Stimulated activated naive B cell treated with anti-CD40 and anti-IgM and Interleukin-4, amounts not matched to agents 10 μg/mL and 1 μg/mL and 100 μg/mL, for 72 hours (primary cell): ENCODE results near the gene LCE2B.

Experiments
- ATAC-seq, 2 donors: fragments of 150-1000 bp; cut with Tn5 transposase; replicated peaks; 2 replicates each; pipeline ENCODE4 v1.10.0; 2021; ENCODE audit warnings: moderate library complexity in 1 of 2
- DNase-seq: peaks from one replicate; pipeline ENCODE4 v3.0.0; 2021
- H3K27ac Mint-ChIP-seq: one replicate; pipeline ENCODE4 v1.8.0; 2022; ENCODE audit warnings: mild to moderate bottlenecking, mixed read lengths
- H3K27me3 Mint-ChIP-seq, 2 donors: one replicate each; pipeline ENCODE4 v1.8.0; 2022; ENCODE audit warnings: mixed read lengths in 2 of 2
- H3K36me3 Mint-ChIP-seq, 2 donors: one replicate each; pipeline ENCODE4 v1.8.0; 2022; ENCODE audit warnings: mixed read lengths in 2 of 2, mild to moderate bottlenecking in 1 of 2
- H3K4me1 Mint-ChIP-seq, 2 donors: one replicate each; pipeline ENCODE4 v1.8.0; 2022; ENCODE audit warnings: mixed read lengths in 2 of 2, mild to moderate bottlenecking in 1 of 2
- H3K4me3 Mint-ChIP-seq, 2 donors: one replicate each; pipeline ENCODE4 v1.8.0; 2022; ENCODE audit warnings: mild to moderate bottlenecking in 2 of 2, mixed read lengths in 2 of 2, moderate library complexity in 1 of 2
- H3K9me3 Mint-ChIP-seq, 2 donors: one replicate each; pipeline ENCODE4 v1.8.0; 2022; ENCODE audit warnings: mixed read lengths in 2 of 2, mild to moderate bottlenecking in 1 of 2

LCE2B gene

GRCh38 chr1:152681616-152682015, 4.3 kb upstream of the LCE2B start:
- DNase-seq: no peak
- no peak overlapping the region for H3K4me3 Mint-ChIP-seq
- no peaks in the 10 kb centered on the region for H3K4me1 Mint-ChIP-seq
- H3K36me3 Mint-ChIP-seq: no peaks in the 10 kb centered on the region
- no peak for ATAC-seq
- no peak overlapping the region for H3K27ac Mint-ChIP-seq
- H3K27me3 Mint-ChIP-seq: peaks cover 34 to 43% of the 10 kb centered on the region in 2 donors
- no peaks in the 10 kb centered on the region for H3K9me3 Mint-ChIP-seq

DNA sequence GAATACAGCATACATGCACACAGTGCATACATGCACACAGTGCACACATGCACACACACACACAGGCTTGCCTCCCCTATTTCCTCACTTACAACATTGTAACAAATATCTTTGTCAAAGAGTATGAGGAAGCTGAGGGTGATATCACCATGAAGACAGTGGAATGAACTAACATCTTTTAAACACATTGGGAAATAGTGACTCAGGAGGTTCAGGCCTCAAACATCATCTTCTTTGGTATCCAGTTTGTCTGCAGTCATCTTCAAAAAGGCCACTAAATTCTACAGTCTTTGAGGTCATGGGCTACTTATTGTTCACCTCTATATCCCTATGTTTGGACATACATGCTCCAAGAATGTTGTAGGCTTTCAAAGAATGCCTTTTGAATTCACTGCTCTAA, 2.1 kb upstream of the LCE2B start:
- peaks cover 33 to 40% of the 10 kb centered on the region in 2 donors for H3K27me3 Mint-ChIP-seq

GRCh38 chr1:152697701-152698600, 12.0 kb downstream of the LCE2B start, which contains the start of gene LCE2A:
Gene LCE2A, plus strand, starts transcription at chr1:152698345. Its CDS starts 557 bp downstream, at chr1:152698902.
- H3K27ac Mint-ChIP-seq: no peak within 1 kb of the TSS
- H3K4me3 Mint-ChIP-seq: no peak within 1 kb of the TSS
- H3K27me3 Mint-ChIP-seq: peaks cover 0 to 14% of the 10 kb centered on the region in 2 donors
- DNase-seq (no peak), ATAC-seq (no peak)
- no peaks in the 10 kb centered on the region for H3K4me1 Mint-ChIP-seq
- no peaks in the 10 kb centered on the region for H3K36me3 Mint-ChIP-seq
- H3K9me3 Mint-ChIP-seq: peaks cover under 1 to 2% of the 10 kb centered on the region in 2 donors

More for the DNA sequence above, 2.1 kb upstream of the LCE2B start:
- Mint-ChIP-seq H3K36me3 (no peaks in the 10 kb centered on the region), H3K4me1 (no peaks in the 10 kb centered on the region), H3K9me3 (no peaks in the 10 kb centered on the region), H3K27ac (no peak overlapping the region), H3K4me3 (no peak overlapping the region)
- DNase-seq (no peak), ATAC-seq (no peak)

- DNase-seq (no peak), ATAC-seq (no peak)
- H3K27ac Mint-ChIP-seq: no peak overlapping the region
- no peak overlapping the region for H3K4me3 Mint-ChIP-seq
- peaks cover 0 to 14% of the 10 kb centered on the region in 2 donors for H3K27me3 Mint-ChIP-seq
- H3K9me3 Mint-ChIP-seq: peaks cover 0 to 3% of the 10 kb centered on the region in 2 donors
- H3K36me3 Mint-ChIP-seq: no peaks in the 10 kb centered on the region
- H3K4me1 Mint-ChIP-seq: no peaks in the 10 kb centered on the region
These were observed 13.8 kb downstream of the LCE2B start for GRCh38 chr1:152699746-152700145.

DNA sequence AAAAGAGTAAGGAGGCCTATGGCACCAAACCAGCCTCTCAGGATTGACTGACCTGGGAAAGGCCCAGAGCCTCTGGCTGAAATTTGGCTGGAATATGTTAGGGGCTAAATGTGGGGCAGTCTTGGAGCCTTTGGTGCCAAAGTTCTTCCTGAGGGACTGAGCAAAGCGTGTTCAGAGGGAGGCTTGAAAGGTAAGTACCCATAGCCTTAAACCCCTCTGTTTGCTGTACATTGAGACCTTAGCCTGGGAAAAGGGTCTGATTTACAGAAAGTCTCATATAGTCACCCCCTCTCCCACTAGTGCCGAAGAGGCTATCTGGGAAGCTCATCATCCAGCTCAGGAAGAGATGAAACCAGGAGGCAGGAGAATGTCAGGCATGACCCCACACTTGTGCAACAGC, 21.9 kb downstream of the LCE2B start, which contains the start of gene LCE4A:
LCE4A (plus strand) TSS at position 301 of the 400 bp plus-strand sequence. CDS start 916 bp downstream, outside the sequence.
- Mint-ChIP-seq H3K27ac (no peak within 1 kb of the TSS), H3K27me3 (peaks cover 27 to 39% of the 10 kb centered on the region in 2 donors), H3K36me3 (no peaks in the 10 kb centered on the region), H3K4me3 (no peak within 1 kb of the TSS), H3K9me3 (peaks cover 0 to 3% of the 10 kb centered on the region in 2 donors), H3K4me1 (no peaks in the 10 kb centered on the region)
- no peak for ATAC-seq
- no peak for DNase-seq

- ATAC-seq (no peak), DNase-seq (no peak)
- H3K4me1 Mint-ChIP-seq: no peaks in the 10 kb centered on the region
- no peak overlapping the region for H3K4me3 Mint-ChIP-seq
- H3K9me3 Mint-ChIP-seq: peaks cover 7 to 10% of the 10 kb centered on the region in 2 donors
- H3K36me3 Mint-ChIP-seq: no peaks in the 10 kb centered on the region
- no peak overlapping the region for H3K27ac Mint-ChIP-seq
- peaks cover 0 to 24% of the 10 kb centered on the region in 2 donors for H3K27me3 Mint-ChIP-seq
These were observed 32.3 kb downstream of the LCE2B start for GRCh38 chr1:152718238-152718637.

- no peak overlapping the region for H3K27ac Mint-ChIP-seq
- no peak overlapping the region for H3K4me3 Mint-ChIP-seq
- H3K36me3 Mint-ChIP-seq: no peaks in the 10 kb centered on the region
- no peaks in the 10 kb centered on the region for H3K9me3 Mint-ChIP-seq
- DNase-seq (no peak), ATAC-seq (no peak)
- H3K4me1 Mint-ChIP-seq: no peaks in the 10 kb centered on the region
- H3K27me3 Mint-ChIP-seq: peaks cover 0 to 4% of the 10 kb centered on the region in 2 donors
These were observed 39.3 kb downstream of the LCE2B start for GRCh38 chr1:152725261-152725660.

GRCh38 chr1:152728986-152729385, 43.1 kb downstream of the LCE2B start:
- Mint-ChIP-seq H3K4me1 (no peaks in the 10 kb centered on the region), H3K9me3 (no peaks in the 10 kb centered on the region), H3K4me3 (no peak overlapping the region), H3K27ac (no peak overlapping the region), H3K27me3 (peaks cover 0 to 4% of the 10 kb centered on the region in 2 donors), H3K36me3 (no peaks in the 10 kb centered on the region)
- DNase-seq (no peak), ATAC-seq (no peak)

- Mint-ChIP-seq H3K4me1 (no peaks in the 10 kb centered on the region), H3K27ac (no peak overlapping the region)
These were observed 49.7 kb downstream of the LCE2B start for GRCh38 chr1:152735648-152736047.

More at GRCh38 chr1:152735648-152736047, 49.7 kb downstream of the LCE2B start:
- H3K36me3 Mint-ChIP-seq: no peaks in the 10 kb centered on the region
- ATAC-seq (no peak), DNase-seq (no peak)
- H3K27me3 Mint-ChIP-seq: peaks cover 22 to 32% of the 10 kb centered on the region in 2 donors
- no peak overlapping the region for H3K4me3 Mint-ChIP-seq
- no peaks in the 10 kb centered on the region for H3K9me3 Mint-ChIP-seq
